OCI-LY3 (cell line): ENCODE measurements around the gene TMEM100.

ENCODE experiments used
- H2AFZ ChIP-seq: fragments of 200-600, 300-600 bp; shearing (Covaris generic); 2 replicates; pipeline ENCODE4 v1.6.0; 2014; ENCODE audit warnings: antibody characterized with exemption, low read depth, low read length
- H3K27ac ChIP-seq: fragments of 200-600, 300-600 bp; sonication (generic); 2 replicates; pipeline ENCODE4 v1.5.1; 2014; ENCODE audit warnings: mild to moderate bottlenecking, low read length, moderate library complexity, mixed read lengths
- H3K27me3 ChIP-seq: fragments of 200-600, 300-600 bp; sonication (generic); 2 replicates; pipeline ENCODE4 v1.6.1; 2014; ENCODE audit warnings: low read depth, low read length, mixed read lengths
- H3K36me3 ChIP-seq: fragments of 200-600, 300-600 bp; sonication (generic); replicated peaks from 2 replicates; pipeline ENCODE3; 2014; ENCODE audit warnings: low read depth, low read length, mixed read lengths
- H3K4me1 ChIP-seq: fragments of 300-600, 200-600 bp; sonication (generic); 2 replicates; pipeline ENCODE4 v1.6.1; 2014; ENCODE audit warnings: low read length, mixed read lengths
- H3K4me2 ChIP-seq: fragments of 200-600, 300-600 bp; sonication (generic); 2 replicates; pipeline ENCODE4 v1.6.1; 2014; ENCODE audit warnings: low read length, mixed read lengths
- H3K4me3 ChIP-seq: fragments of 300-600, 200-600 bp; sonication (generic); 2 replicates; pipeline ENCODE4 v1.5.1; 2014; ENCODE audit warnings: antibody characterized with exemption, mild to moderate bottlenecking, low read length, moderate library complexity
- H3K79me2 ChIP-seq: fragments of 300-600, 200-600 bp; shearing (Covaris generic); 2 replicates; pipeline ENCODE4 v1.6.1; 2014; ENCODE audit warnings: mild to moderate bottlenecking, low read length, mixed read lengths
- H3K9ac ChIP-seq: fragments of 300-600, 200-600 bp; shearing (Covaris generic); 2 replicates; pipeline ENCODE4 v1.6.0; 2014; ENCODE audit warnings: mild to moderate bottlenecking, low read length, moderate library complexity
- H3K9me3 ChIP-seq: fragments of 200-600, 300-600 bp; shearing (Covaris generic); 2 replicates; pipeline ENCODE4 v1.6.1; 2014; ENCODE audit warnings: low read length, mixed read lengths; ENCODE audit not compliant: insufficient read depth
- H4K20me1 ChIP-seq: fragments of 200-600, 300-600 bp; sonication (generic); 2 replicates; pipeline ENCODE4 v1.6.1; 2016; ENCODE audit warnings: low read length, mixed read lengths; ENCODE audit not compliant: insufficient read depth
- CTCF ChIP-seq: fragments of 200-600, 300-600 bp; sonication (generic); IDR thresholded peaks from 2 replicates; pipeline ENCODE4 v1.5.1; 2014; ENCODE audit warnings: antibody characterized with exemption, low read length, low read depth
- EZH2phosphoT487 ChIP-seq: fragments of 200-600 bp; shearing (Covaris generic); IDR thresholded peaks from 2 replicates; pipeline ENCODE4 v1.6.1; 2018; ENCODE audit warnings: antibody characterized with exemption, mixed run types, low read depth

Gene TMEM100

GRCh38 chr17:55706808-55707773 is 15.6 kb downstream of the TMEM100 start:
- Histone ChIP-seq H2AFZ (no peak overlapping the region), H3K9me3 (no peaks in the 10 kb centered on the region), H3K4me3 (no peak overlapping the region), H3K9ac (no peak overlapping the region), H3K27ac (no peak overlapping the region), H3K4me2 (no peak overlapping the region), H3K36me3 (no peaks in the 10 kb centered on the region), H3K79me2 (no peaks in the 10 kb centered on the region), H4K20me1 (no peaks in the 10 kb centered on the region), H3K4me1 (peaks cover 6% of the 10 kb centered on the region; the same call in 1 of the 2 replicates), H3K27me3 (peaks cover 1% of the 10 kb centered on the region; the same call in 1 of the 2 replicates)
- no peak for TF ChIP-seq EZH2phosphoT487
- no peak for TF ChIP-seq CTCF

- Histone ChIP-seq H3K4me1 (peaks cover 6% of the 10 kb centered on the region; the same call in 1 of the 2 replicates), H3K4me2 (no peak overlapping the region)
Measured at GRCh38 chr17:55705847-55706246, 16.8 kb downstream of the TMEM100 start.

GRCh38 chr17:55704401-55704800 is 18.3 kb downstream of the TMEM100 start:
- Histone ChIP-seq H3K4me2 (no peak overlapping the region), H2AFZ (no peak overlapping the region), H3K27ac (no peak overlapping the region), H3K9me3 (no peaks in the 10 kb centered on the region), H3K9ac (no peak overlapping the region), H4K20me1 (no peaks in the 10 kb centered on the region), H3K4me3 (no peak overlapping the region), H3K79me2 (no peaks in the 10 kb centered on the region), H3K27me3 (no peaks in the 10 kb centered on the region), H3K4me1 (peaks cover 6% of the 10 kb centered on the region; the same call in 1 of the 2 replicates), H3K36me3 (no peaks in the 10 kb centered on the region)
- TF ChIP-seq CTCF (no peak), EZH2phosphoT487 (no peak)

More at GRCh38 chr17:55705847-55706246, 16.8 kb downstream of the TMEM100 start:
- Histone ChIP-seq H2AFZ (no peak overlapping the region), H3K27ac (no peak overlapping the region), H3K9me3 (no peaks in the 10 kb centered on the region), H3K9ac (no peak overlapping the region), H3K36me3 (no peaks in the 10 kb centered on the region), H3K4me3 (no peak overlapping the region), H3K27me3 (no peaks in the 10 kb centered on the region), H3K79me2 (no peaks in the 10 kb centered on the region), H4K20me1 (no peaks in the 10 kb centered on the region)
- TF ChIP-seq CTCF = no peak
- no peak for TF ChIP-seq EZH2phosphoT487

GRCh38 chr17:55702150-55702549 is 20.5 kb downstream of the TMEM100 start:
- Histone ChIP-seq H2AFZ (no peak overlapping the region), H3K27me3 (0 out of 2 replicates have a peak, but pooled peaks cover 3% of the 10 kb centered on the region), H3K4me1 (peaks cover 6% of the 10 kb centered on the region; the same call in 1 of the 2 replicates), H4K20me1 (no peaks in the 10 kb centered on the region), H3K9me3 (no peaks in the 10 kb centered on the region), H3K27ac (no peak overlapping the region), H3K4me2 (no peak overlapping the region), H3K9ac (no peak overlapping the region), H3K79me2 (no peaks in the 10 kb centered on the region), H3K4me3 (no peak overlapping the region), H3K36me3 (no peaks in the 10 kb centered on the region)
- TF ChIP-seq EZH2phosphoT487 (no peak), CTCF (no peak)
